Activated CD8-positive, alpha-beta memory T cell treated with anti-CD3 and anti-CD28 coated beads for 4 hours (primary cell): ENCODE results near the gene SDR9C7.
"Not testable (repeated sequence)": the region's sequence is repeated elsewhere in the genome, so short reads cannot be mapped to it uniquely, and the experiment has no call there.

Experiments
- DNase-seq, 2 donors: peaks; one replicate each; pipeline ENCODE4 v3.0.0-alpha.2; 2020; ENCODE audit warnings: low read depth in 2 of 2

The SDR9C7 gene

GRCh38 chr12:56933826-56934625, at the start of gene SDR9C7:
Gene SDR9C7 (minus strand): TSS chr12:56934408. CDS start chr12:56934261, 147 bp downstream.
- no peak for DNase-seq

GRCh38 chr12:56983386-56983785, 49.2 kb upstream of the SDR9C7 start:
- no peak for DNase-seq

GRCh38 chr12:56982578-56983236, 48.5 kb upstream of the SDR9C7 start:
- DNase-seq = not testable (repeated sequence)

- DNase-seq = no peak
Measured at GRCh38 chr12:56980941-56981530, 46.8 kb upstream of the SDR9C7 start.

- DNase-seq = no peak
Measured at GRCh38 chr12:56980268-56980667, 46.1 kb upstream of the SDR9C7 start.

- DNase-seq = no peak
Measured at GRCh38 chr12:56979628-56980027, 45.4 kb upstream of the SDR9C7 start.

GRCh38 chr12:56978397-56979138, 44.4 kb upstream of the SDR9C7 start:
- DNase-seq = no peak

GRCh38 chr12:56977361-56977760, 43.2 kb upstream of the SDR9C7 start:
- not testable (repeated sequence) for DNase-seq

GRCh38 chr12:56974224-56974623, 40.0 kb upstream of the SDR9C7 start:
- not testable (repeated sequence) for DNase-seq

- not testable (repeated sequence) for DNase-seq
Measured at GRCh38 chr12:56968910-56969309, 34.7 kb upstream of the SDR9C7 start.

- not testable (repeated sequence) for DNase-seq
Measured at GRCh38 chr12:56965997-56966642, 31.9 kb upstream of the SDR9C7 start.

- DNase-seq = not testable (repeated sequence)
Measured at GRCh38 chr12:56965124-56965523, 30.9 kb upstream of the SDR9C7 start.

GRCh38 chr12:56963557-56963956, 29.3 kb upstream of the SDR9C7 start:
- DNase-seq = not testable (repeated sequence)

- not testable (repeated sequence) for DNase-seq
Measured at GRCh38 chr12:56962247-56962646, 28.0 kb upstream of the SDR9C7 start.

- DNase-seq = no peak
Measured at GRCh38 chr12:56958422-56958821, 24.2 kb upstream of the SDR9C7 start.

GRCh38 chr12:56957229-56958052, 23.2 kb upstream of the SDR9C7 start, which contains the start of gene RDH16:
Gene RDH16 (minus strand): TSS chr12:56957608. CDS start chr12:56957462, 146 bp downstream.
- DNase-seq = no peak

GRCh38 chr12:56955631-56956256, 21.5 kb upstream of the SDR9C7 start:
- no peak for DNase-seq

GRCh38 chr12:56954958-56955355, 20.7 kb upstream of the SDR9C7 start:
- DNase-seq = no peak

- no peak for DNase-seq
Measured at GRCh38 chr12:56954057-56954957, 20.1 kb upstream of the SDR9C7 start.
